ENCODE measurements around the gene ETFBKMT.

DNA sequence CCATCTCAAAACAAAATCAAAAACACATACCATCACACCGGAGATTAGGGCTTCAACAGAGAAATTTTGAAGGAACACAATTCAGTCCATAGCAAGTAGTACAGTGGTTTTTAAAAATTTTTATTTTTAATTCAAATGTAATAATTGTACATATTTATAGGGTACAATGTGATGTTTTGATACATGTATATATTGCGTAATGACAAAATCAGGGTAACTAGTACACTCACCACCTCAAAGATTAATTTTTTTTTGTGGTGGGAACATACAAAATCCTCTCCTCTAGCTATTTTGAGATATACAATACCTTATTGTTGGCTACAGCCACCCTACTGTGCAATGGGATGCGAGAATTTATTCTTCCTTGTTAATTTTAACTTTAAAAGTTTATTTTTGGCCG lies 26.0 kb upstream of the ETFBKMT start:
- TF ChIP-seq CTCF (IDR thresholded peaks at IDR 0.05), result no peak
- no peak for TF ChIP-seq POLR2A (IDR thresholded peaks at IDR 0.05)

Measured in esophagus squamous epithelium (tissue), 4 donors.